ENCODE results near the gene NTM.
A peak's percentile ranks its signal among the peaks of the same experiment; 100 is the strongest.

Gene NTM

GRCh38 chr11:131671734-131672133 lies 301.3 kb downstream of the NTM start:
- Histone ChIP-seq H3K27me3 (ENCODE audit: control insufficient read depth, low read length) (no peaks in the 10 kb centered on the region), H3K36me3 (ENCODE audit: control insufficient read depth, low read length) (no peaks in the 10 kb centered on the region), H3K79me2 (ENCODE audit: control insufficient read depth, low read length) (no peaks in the 10 kb centered on the region), H4K20me1 (ENCODE audit: control insufficient read depth, insufficient read depth, low read depth, low read length) (no peaks in the 10 kb centered on the region), H3K4me3 (ENCODE audit: low read length) (no peak overlapping the region), H3K27ac (ENCODE audit: low read depth, low read length) (no peak overlapping the region), H3K4me2 (ENCODE audit: low read length) (no peak overlapping the region), H3K4me1 (ENCODE audit: control insufficient read depth, low read length) (0 out of 2 replicates have a peak, but pooled peaks cover 3% of the 10 kb centered on the region), H3K9me2 (replicated peaks; ENCODE audit: control insufficient read depth, low read length) (no peaks in the 10 kb centered on the region), H3F3A (ENCODE audit: control insufficient read depth, insufficient read depth) (no peaks in the 10 kb centered on the region), H3K9me3 (ENCODE audit: control insufficient read depth, insufficient read depth, low read length) (no peaks in the 10 kb centered on the region)
- TF ChIP-seq EZH2phosphoT487 (IDR thresholded peaks at IDR 0.05; ENCODE audit: borderline replicate concordance, low read length) (no peak), CTCF (IDR thresholded peaks at IDR 0.05; ENCODE audit: low read depth, low read length, poor library complexity, severe bottlenecking) (no peak)

- Histone ChIP-seq H3K9me3 (ENCODE audit: control insufficient read depth, insufficient read depth, low read length) (no peaks in the 10 kb centered on the region), H3K4me3 (ENCODE audit: low read length) (no peak overlapping the region), H3K27me3 (ENCODE audit: control insufficient read depth, low read length) (no peaks in the 10 kb centered on the region), H3F3A (ENCODE audit: control insufficient read depth, insufficient read depth) (no peaks in the 10 kb centered on the region), H3K9me2 (replicated peaks; ENCODE audit: control insufficient read depth, low read length) (no peaks in the 10 kb centered on the region), H3K4me1 (ENCODE audit: control insufficient read depth, low read length) (0 out of 2 replicates have a peak, but pooled peaks cover 3% of the 10 kb centered on the region), H3K27ac (ENCODE audit: low read depth, low read length) (no peak overlapping the region), H3K36me3 (ENCODE audit: control insufficient read depth, low read length) (no peaks in the 10 kb centered on the region), H3K4me2 (ENCODE audit: low read length) (no peak overlapping the region), H4K20me1 (ENCODE audit: control insufficient read depth, insufficient read depth, low read depth, low read length) (no peaks in the 10 kb centered on the region), H3K79me2 (ENCODE audit: control insufficient read depth, low read length) (no peaks in the 10 kb centered on the region)
- TF ChIP-seq CTCF (IDR thresholded peaks at IDR 0.05; ENCODE audit: low read depth, low read length, poor library complexity, severe bottlenecking) (no peak), EZH2phosphoT487 (IDR thresholded peaks at IDR 0.05; ENCODE audit: borderline replicate concordance, low read length) (no peak)
Observed at GRCh38 chr11:131672191-131672590, 301.8 kb downstream of the NTM start.

- Histone ChIP-seq H4K20me1 (ENCODE audit: control insufficient read depth, insufficient read depth, low read depth, low read length) (no peaks in the 10 kb centered on the region), H3K27ac (ENCODE audit: low read depth, low read length) (no peak overlapping the region), H3K4me3 (ENCODE audit: low read length) (no peak overlapping the region), H3F3A (ENCODE audit: control insufficient read depth, insufficient read depth) (no peaks in the 10 kb centered on the region), H3K4me1 (ENCODE audit: control insufficient read depth, low read length) (no peaks in the 10 kb centered on the region), H3K27me3 (ENCODE audit: control insufficient read depth, low read length) (no peaks in the 10 kb centered on the region), H3K36me3 (ENCODE audit: control insufficient read depth, low read length) (no peaks in the 10 kb centered on the region), H3K79me2 (ENCODE audit: control insufficient read depth, low read length) (no peaks in the 10 kb centered on the region), H3K9me3 (ENCODE audit: control insufficient read depth, insufficient read depth, low read length) (no peaks in the 10 kb centered on the region), H3K9me2 (replicated peaks; ENCODE audit: control insufficient read depth, low read length) (no peaks in the 10 kb centered on the region), H3K4me2 (ENCODE audit: low read length) (no peak overlapping the region)
- TF ChIP-seq EZH2phosphoT487 (IDR thresholded peaks at IDR 0.05; ENCODE audit: borderline replicate concordance, low read length) (no peak), CTCF (IDR thresholded peaks at IDR 0.05; ENCODE audit: low read depth, low read length, poor library complexity, severe bottlenecking) (peak; percentile 91)
Observed at GRCh38 chr11:131674051-131674755, 303.8 kb downstream of the NTM start.
